GM18502 (cell line): ENCODE measurements around the gene KCTD5.

Experiments used
- ATAC-seq: cut with Tn5 transposase; IDR thresholded peaks from one replicate; pipeline ENCODE4 v1.9.1; 2021; ENCODE audit warnings: mild to moderate bottlenecking; ENCODE audit not compliant: unreplicated experiment, poor library complexity

The KCTD5 gene

DNA sequence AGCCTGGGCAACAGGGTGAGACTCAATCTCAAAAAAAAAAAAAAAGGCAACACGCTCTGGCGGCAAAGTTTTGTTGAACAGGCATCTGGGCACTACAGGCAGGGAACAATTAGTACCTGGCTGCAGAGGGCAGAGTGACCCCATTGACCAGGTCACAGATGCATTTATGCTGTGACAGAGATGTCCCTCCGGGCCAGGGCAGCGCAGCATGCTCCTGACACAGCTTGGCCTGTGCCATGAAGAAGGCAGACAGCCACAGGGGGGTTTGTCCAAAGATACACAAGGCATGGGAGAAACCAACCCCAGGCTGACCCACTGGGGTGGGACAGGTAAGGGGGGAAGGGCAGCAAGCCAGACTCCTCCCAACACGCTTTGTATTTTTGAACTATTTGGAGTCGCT is 62.4 kb downstream of the KCTD5 start:
- no peak for ATAC-seq

DNA sequence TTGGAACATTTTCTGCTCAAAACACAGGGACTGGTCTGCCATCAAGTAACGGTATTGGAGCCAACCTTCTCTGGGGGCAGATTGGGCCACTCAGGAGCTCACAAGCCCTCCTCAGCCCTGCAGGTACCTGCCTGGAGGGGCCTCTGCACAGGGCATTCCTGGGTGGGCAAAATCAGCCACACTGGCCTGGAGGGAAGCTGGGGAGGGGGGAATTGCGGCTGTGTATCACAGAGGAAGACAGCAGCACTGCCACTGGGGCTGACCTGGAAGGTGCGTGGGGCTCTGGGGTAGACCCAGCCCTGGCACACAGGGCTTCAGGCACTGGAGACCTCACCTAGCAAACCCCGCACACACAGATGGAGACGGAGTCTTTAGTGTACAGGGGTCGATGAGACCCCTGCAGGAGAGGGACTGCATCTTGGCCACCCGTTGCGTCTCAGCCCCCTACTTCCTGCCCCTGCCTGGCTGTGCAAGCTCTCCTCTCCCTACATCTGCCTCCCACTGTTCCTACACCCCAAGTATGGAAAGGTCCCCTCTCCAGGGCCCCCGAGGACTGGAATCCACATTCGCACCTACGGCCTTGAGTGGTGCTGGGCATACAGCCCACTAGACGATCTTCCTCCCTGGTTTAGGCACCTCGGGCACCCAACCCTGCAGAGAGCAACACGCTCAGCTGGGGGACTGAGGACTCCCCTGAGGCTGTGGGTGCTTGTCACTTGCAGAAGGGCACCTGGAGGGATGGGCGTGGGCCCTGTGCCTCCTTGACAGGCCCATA is 63.0 kb downstream of the KCTD5 start:
- ATAC-seq = no peak

DNA sequence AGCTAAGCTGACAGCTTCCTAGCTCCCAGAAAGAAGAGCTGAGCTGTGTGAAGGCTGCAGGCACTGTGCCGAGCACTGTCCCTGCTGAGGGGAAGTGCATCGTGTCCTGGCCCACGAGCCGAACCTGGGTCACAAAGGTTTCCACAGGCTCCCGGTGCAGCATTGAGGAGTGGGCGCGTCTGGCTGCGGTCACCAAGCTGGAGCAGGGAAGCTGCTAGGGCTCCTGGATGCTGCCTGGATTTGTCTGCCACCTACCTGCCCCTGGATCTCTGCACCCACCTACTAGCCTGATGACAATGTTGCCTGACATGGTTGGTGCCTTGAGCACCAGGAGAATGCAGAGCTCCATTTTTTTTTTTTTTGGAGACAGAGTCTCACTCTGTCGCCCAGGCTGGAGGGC is 63.6 kb downstream of the KCTD5 start:
- ATAC-seq = no peak

GRCh38 chr16:2748757-2749455 is 66.6 kb downstream of the KCTD5 start:
- ATAC-seq = no peak

DNA sequence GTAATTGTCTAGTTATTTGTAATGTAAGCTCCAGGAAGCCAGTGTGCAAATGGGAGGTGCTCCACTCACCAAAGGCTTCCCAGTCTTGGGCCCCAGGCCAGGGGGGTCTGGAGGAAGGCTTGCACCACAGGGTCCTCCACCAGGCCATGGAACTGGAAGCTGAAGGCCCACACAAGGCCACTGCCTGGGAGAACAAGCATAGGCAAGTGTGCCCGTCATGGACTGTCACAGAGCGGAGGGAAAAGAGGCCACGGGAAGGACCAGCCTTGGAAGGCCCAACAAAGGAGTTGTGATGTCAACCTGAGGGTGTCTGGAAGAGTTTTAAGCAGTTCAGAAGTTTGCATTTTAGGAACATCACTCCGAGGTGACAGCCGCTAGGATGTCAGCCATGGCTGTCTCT is 67.2 kb downstream of the KCTD5 start:
- no peak for ATAC-seq

GRCh38 chr16:2749936-2750335 is 67.6 kb downstream of the KCTD5 start:
- ATAC-seq = no peak

GRCh38 chr16:2751577-2752034 is 69.3 kb downstream of the KCTD5 start:
- peak; percentile 48 for ATAC-seq

DNA sequence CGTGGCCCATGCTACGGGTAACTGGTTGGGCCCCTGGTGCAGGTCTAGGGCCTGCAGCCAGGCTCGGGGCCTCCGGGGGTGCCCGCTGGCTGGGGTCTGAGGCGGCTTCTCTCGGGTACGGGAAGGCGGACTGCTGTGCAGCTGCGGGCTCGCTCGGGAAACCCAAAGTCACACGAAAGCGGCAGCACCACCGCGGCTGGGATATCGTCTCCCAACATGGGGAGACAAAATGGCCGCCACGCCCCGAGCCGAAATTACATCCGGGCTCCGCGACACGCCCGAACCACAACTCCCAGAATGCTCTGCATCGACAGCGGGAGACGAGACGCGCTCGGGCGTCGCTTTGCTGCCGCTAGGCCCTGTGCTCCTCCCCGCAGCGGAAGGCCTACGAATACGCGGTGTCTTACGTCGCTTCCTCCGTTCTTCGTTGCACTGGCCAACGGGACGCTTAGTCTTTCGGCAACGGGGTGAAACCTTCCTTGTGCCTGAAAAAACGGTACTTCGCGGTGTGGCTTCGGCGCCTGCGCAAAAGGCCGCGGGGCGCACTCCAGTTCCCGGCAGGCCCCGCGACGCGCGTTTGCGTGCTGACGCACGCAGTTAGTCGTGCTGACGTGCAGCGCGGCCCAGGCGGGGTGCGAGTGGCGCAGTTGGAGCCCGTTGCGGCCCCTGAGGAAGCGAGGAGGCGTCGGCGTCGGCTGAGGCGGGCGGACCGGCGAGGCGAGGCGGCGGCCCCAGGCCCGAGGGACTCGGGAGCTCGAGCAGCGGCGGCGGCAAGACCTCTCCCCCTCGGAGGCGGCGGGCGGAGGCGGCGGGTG is 69.9 kb downstream of the KCTD5 start, which contains the start of gene SRRM2:
Gene SRRM2 (plus strand): TSS at position 604 of the 815 bp plus-strand sequence. CDS start 3,727 bp downstream, outside the sequence.
- peak; percentile 79 for ATAC-seq

GRCh38 chr16:2752850-2753732 is 70.8 kb downstream of the KCTD5 start:
- ATAC-seq = peak; percentile 41

DNA sequence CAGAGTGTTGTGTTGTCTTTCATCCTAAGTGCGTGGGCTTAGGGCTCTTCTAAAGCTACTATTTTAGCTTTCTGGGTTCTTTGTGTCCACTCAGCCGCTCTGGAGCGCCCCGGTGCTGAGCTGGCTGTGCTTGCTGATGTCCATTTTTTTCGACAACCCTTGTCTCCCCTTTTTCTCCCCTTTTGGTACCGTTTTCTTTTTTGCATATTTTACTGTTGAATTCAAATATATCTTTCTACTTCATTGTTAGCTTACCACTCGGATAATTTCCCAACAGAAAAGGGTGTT is 71.4 kb downstream of the KCTD5 start:
- ATAC-seq = no peak

DNA sequence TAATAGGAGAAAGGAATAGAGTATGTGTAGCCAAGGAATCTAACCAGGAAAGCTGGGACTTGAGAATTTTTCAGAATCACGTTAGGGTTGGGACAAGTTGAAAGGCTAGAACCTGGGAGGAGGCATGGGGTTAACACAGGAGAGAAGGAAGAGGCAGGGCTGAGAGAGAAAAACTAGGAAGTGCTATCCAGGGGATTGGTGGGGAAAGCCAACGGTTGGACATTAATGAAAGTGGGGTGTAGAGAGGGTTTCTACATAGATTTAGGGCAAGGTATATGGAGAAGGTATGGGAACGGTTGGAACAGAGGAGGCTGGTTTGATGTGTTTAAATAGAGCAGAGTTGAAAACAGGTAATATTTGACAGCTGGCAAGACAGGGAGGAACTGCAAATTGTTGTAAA is 72.8 kb downstream of the KCTD5 start:
- no peak for ATAC-seq

GRCh38 chr16:2756288-2757015 is 74.1 kb downstream of the KCTD5 start:
- no peak for ATAC-seq

DNA sequence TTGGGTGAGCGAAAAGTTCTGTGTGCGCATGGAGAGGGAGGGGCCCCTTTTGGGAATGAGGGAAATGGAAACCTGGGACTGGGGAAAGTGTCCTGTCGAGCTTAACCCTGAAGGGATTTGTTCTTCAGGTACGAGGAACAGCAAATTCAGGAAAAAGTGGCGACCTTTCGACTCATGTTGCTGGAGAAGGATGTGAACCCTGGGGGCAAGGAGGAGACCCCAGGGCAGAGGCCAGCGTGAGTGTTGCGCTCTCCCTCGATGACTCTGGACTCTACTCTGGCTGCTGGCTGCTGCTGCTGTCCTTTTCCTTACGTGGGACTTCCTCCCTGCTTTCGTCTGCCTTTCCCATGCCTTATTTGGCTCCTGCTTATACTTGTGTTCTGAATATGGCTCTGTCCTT is 75.0 kb downstream of the KCTD5 start:
- no peak for ATAC-seq
